ENCODE measurements around the gene DLK1.

DNA sequence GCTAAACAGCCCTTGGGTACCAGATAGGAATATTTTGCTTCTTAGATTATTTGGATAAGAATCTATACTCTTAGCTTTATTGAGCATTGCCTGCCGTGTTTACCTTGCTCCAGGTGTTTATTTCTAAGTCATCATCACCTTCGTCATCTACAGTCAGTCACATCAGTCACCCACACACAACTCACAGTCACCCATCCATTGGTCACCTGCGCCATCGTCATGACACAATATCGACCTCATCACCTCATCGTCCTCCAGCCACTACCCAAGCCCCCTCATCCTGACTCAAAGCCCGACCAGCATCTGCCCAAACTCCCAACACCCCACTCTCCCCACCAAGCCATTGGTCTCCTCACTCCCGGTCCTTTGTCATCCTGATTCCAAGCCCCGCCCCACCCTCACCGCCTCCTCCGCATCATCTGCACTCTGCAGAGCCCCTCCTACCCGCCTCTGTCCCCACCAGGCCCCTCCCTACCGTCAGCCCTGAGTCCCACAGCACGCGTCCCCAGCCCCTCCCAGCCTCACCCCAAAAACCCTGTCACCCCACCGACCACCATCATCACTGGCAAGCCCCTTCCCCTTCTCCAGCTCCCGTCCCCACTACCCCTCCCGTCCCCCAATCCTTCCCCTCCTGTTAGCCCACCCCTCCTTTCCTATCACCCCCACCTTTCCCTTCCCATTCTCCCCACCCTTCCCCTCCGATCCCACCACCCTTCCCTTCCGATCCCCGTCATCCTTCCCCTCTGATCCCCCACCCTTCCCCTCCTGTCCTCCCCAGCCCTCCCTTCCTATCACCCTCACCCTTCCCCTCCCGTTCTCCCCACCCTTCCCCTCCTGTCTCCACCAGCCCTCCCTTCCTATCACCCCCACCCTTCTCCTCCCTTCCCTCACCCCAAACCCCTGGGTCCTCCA is 9.8 kb downstream of the DLK1 start:
- TF ChIP-seq CTCF (IDR thresholded peaks at IDR 0.05) (no peak), ZFX (IDR thresholded peaks at IDR 0.05; ENCODE audit: borderline replicate concordance) (no peak)
